T-cell (primary cell): ENCODE measurements around the gene CCN6. TPM values are rescaled to one million over a fixed set of nuclear protein-coding genes. Genes with fewer than 3 reads are reported as not detected.

Source experiments
- ATAC-seq, 4 experiments: fragments of 200-7000 bp in 3 of 4; fragments of 150-1000 bp in 1 of 4; cut with Tn5 transposase; replicated peaks in 1 of 4; 1 replicate in 3 of 4; 2 replicates in 1 of 4; pipeline ENCODE4 v1.10.0; 2021; ENCODE audit warnings: moderate library complexity in 3 of 4, mild to moderate bottlenecking in 2 of 4, moderate number of reproducible peaks in 1 of 4
- CTCF ChIA-PET, 2 donors: fragments of 300-600 bp; sonication (Branson Sonifier 250); formaldehyde crosslinking; loops; one replicate each; lab custom pipeline; 2022; ENCODE audit warnings: antibody characterized with exemption in 2 of 2; lab: Charles Lee
- POLR2A ChIA-PET, 2 donors: fragments of 300-600 bp; sonication (Branson Sonifier 250); formaldehyde crosslinking; loops; one replicate each; lab custom pipeline; 2022; ENCODE audit warnings: antibody characterized with exemption in 2 of 2; lab: Charles Lee
- DNase-seq, 35 experiments: peaks; one replicate each; pipeline versions ENCODE4 v3.0.0 to v3.0.0-alpha.2; 2013 to 2023
- H3K27ac ChIP-seq: one replicate; pipeline ENCODE4 v1.5.1; 2013; ENCODE audit warnings: low read length
- H3K27me3 ChIP-seq, 2 experiments: replicated peaks in 1 of 2; 1 replicate in 1 of 2; 2 replicates in 1 of 2; pipeline versions ENCODE4 v1.6.1 to v1.7.0; 2013; ENCODE audit warnings: low read length in 1 of 2, mixed read lengths in 1 of 2; ENCODE audit not compliant: control insufficient read depth in 2 of 2, insufficient read depth in 2 of 2; ENCODE audit errors: extremely low read depth in 1 of 2
- H3K36me3 ChIP-seq, 2 donors: 1 replicate in 1 of 2; 2 replicates in 1 of 2; pipeline versions ENCODE4 v1.6.1 to v1.7.0; 2013; ENCODE audit warnings: low read length in 1 of 2; ENCODE audit not compliant: control insufficient read depth in 2 of 2, insufficient read depth in 1 of 2; ENCODE audit errors: extremely low read depth in 1 of 2
- H3K4me1 ChIP-seq, 2 experiments: 1 replicate in 1 of 2; 2 replicates in 1 of 2; pipeline versions ENCODE4 v1.6.1 to v1.7.0; 2013; ENCODE audit warnings: low read length in 2 of 2, mixed read lengths in 1 of 2; ENCODE audit not compliant: insufficient read depth in 2 of 2, control insufficient read depth in 1 of 2; ENCODE audit errors: extremely low read depth in 1 of 2
- H3K4me3 ChIP-seq, 2 donors: 1 replicate in 1 of 2; 2 replicates in 1 of 2; pipeline versions ENCODE4 v1.5.1 to v1.7.0; 2013; ENCODE audit warnings: mild to moderate bottlenecking in 2 of 2, low read length in 1 of 2, moderate library complexity in 1 of 2; ENCODE audit not compliant: control insufficient read depth in 1 of 2; ENCODE audit errors: extremely low read depth in 1 of 2
- H3K9me3 ChIP-seq: 2 replicates; pipeline ENCODE4 v1.7.0; 2013
- H3K27ac Mint-ChIP-seq, 2 donors: one replicate each; pipeline ENCODE4 v1.8.0; 2020 to 2021; ENCODE audit warnings: mild to moderate bottlenecking in 2 of 2, mixed read lengths in 2 of 2
- H3K27me3 Mint-ChIP-seq, 2 donors: one replicate each; pipeline ENCODE4 v1.8.0; 2021 to 2022; ENCODE audit warnings: mixed read lengths in 2 of 2
- H3K36me3 Mint-ChIP-seq: one replicate; pipeline ENCODE4 v1.8.0; 2021; ENCODE audit warnings: mixed read lengths
- H3K4me1 Mint-ChIP-seq, 3 donors: one replicate each; pipeline ENCODE4 v1.8.0; 2020 to 2022; ENCODE audit warnings: mixed read lengths in 3 of 3, mild to moderate bottlenecking in 1 of 3
- H3K4me3 Mint-ChIP-seq, 3 donors: one replicate each; pipeline ENCODE4 v1.8.0; 2020 to 2022; ENCODE audit warnings: mild to moderate bottlenecking in 3 of 3, mixed read lengths in 3 of 3, moderate library complexity in 3 of 3
- H3K9me3 Mint-ChIP-seq, 3 donors: one replicate each; pipeline ENCODE4 v1.8.0; 2020 to 2022; ENCODE audit warnings: mixed read lengths in 3 of 3
- WGBS: methylation state at CpG from one replicate; pipeline ENCODE4 v1.1.5; 2013; ENCODE audit warnings: missing lambda C conversion rate; ENCODE audit not compliant: insufficient coverage; 5-methylcytosine and 5-hydroxymethylcytosine counted together
- total RNA-seq, 35 experiments: library from RNA in 6 of 35; stranded (reverse) in 6 of 35; fragments of 120-200 nt in 1 of 35; gene quantifications; one replicate each; pipeline versions ENCODE4 v1.2.1 to v1.2.4 and lab custom pipeline; 2013 to 2026

Gene CCN6
- total RNA-seq, 5 donors from 2014 or later (not counting 1 experiment from before 2014, with no cell fraction given) = not detected

DNA sequence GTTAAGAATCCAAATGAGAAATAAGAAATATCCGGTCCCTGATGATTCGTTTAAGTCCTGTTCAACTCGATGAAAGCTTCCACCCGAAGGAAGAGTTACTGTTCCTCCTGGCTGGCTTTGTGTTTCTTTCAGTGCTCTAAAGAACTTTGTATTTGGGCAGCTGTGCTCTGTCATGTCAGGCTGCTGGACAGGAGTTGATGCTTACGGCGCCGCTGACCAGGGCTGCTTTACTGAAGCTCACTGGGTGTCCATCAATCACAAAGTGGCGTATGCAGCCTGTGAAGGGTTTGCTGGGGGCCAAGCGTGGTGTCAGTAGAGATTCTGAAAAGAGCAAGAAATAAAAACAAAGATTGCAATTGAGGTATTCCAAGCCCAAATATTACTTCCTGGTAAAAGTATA is 55.4 kb downstream of the CCN6 start:
- Histone ChIP-seq H3K9me3 (no peaks in the 10 kb centered on the region), H3K27ac (no peak overlapping the region), H3K27me3 (peaks cover 0 to 6% of the 10 kb centered on the region in 2 experiments), H3K4me3 (no peak overlapping the region), H3K4me1 (no peaks in the 10 kb centered on the region), H3K36me3 (no peaks in the 10 kb centered on the region)
- Mint-ChIP-seq H3K9me3 (peaks cover 4 to 6% (median 5%) of the 10 kb centered on the region in 3 donors), H3K4me1 (no peaks in the 10 kb centered on the region), H3K36me3 (no peaks in the 10 kb centered on the region), H3K27ac (no peak overlapping the region), H3K4me3 (no peak overlapping the region), H3K27me3 (peaks cover 0 to 14% of the 10 kb centered on the region in 2 donors)
- DNase-seq = no peak
- ChIA-PET POLR2A (interaction anchor here in 1 of 2 donors (0.5 kb wide), 1 partner anchor 399 kb away, joined by 3 read pairs; no protein-coding TSS in a partner anchor), CTCF (no interaction called here)
- ATAC-seq = no peak
- WGBS = 95% methylated on average over 6 of the region's 9 CpGs

DNA sequence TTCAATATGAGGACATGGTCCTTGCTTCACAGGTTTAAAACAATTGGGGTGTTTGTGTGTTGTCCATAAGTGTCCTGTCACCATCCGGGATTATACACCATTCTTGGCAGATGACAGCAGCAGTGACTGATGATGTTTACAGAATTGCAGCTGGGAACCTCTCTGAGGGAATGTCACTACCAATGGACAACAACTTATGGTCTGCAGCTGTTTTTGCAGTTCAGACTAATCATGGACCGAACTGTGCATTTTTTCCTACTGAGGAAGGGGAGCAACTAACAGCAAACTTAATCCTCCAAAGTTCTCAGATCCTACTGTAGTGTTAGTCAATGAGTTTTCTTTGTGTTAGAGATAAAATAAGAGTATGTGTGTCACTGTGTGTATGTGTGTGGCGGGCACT is 59.5 kb downstream of the CCN6 start:
- peaks cover 3 to 16% of the 10 kb centered on the region in 2 donors for H3K27me3 Mint-ChIP-seq
- H3K27ac Mint-ChIP-seq = no peak overlapping the region
- no peaks in the 10 kb centered on the region for H3K36me3 ChIP-seq
- no peaks in the 10 kb centered on the region for H3K9me3 Mint-ChIP-seq
- DNase-seq = no peak
- peaks cover 0 to 9% of the 10 kb centered on the region in 2 experiments for H3K27me3 ChIP-seq
- H3K9me3 ChIP-seq = no peaks in the 10 kb centered on the region
- no peaks in the 10 kb centered on the region for H3K4me1 Mint-ChIP-seq
- WGBS = 100% methylated on average over 1 of the region's 3 CpGs
- POLR2A ChIA-PET = no interaction called here
- no peaks in the 10 kb centered on the region for H3K4me1 ChIP-seq
- no peak overlapping the region for H3K4me3 Mint-ChIP-seq
- H3K36me3 Mint-ChIP-seq = no peaks in the 10 kb centered on the region
- H3K27ac ChIP-seq = no peak overlapping the region
- no peak for ATAC-seq
- no peak overlapping the region for H3K4me3 ChIP-seq
- CTCF ChIA-PET = no interaction called here

DNA sequence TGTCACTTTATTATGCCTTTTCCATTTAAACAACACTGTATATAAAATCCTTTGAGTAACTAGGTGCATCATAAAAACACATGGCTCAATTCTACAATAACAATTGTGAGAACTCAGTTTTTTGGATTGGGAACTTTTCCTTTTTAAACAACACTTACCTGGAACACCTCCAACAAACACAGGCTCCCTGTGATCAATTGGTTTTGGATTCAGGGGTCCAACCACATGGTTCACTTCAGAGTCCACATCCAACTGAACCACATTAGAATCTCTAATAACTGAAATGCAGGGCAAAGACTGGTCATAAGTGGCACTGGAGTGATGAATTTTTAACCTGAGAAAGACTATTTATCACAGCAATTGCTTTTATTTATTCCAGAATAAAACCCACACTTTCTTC is 60.0 kb downstream of the CCN6 start:
- H3K36me3 Mint-ChIP-seq = no peaks in the 10 kb centered on the region
- Histone ChIP-seq H3K27ac (no peak overlapping the region), H3K4me3 (no peak overlapping the region), H3K9me3 (no peaks in the 10 kb centered on the region), H3K36me3 (no peaks in the 10 kb centered on the region), H3K27me3 (peaks cover 0 to 9% of the 10 kb centered on the region in 2 experiments), H3K4me1 (no peaks in the 10 kb centered on the region)
- peaks cover 3 to 16% of the 10 kb centered on the region in 2 donors for H3K27me3 Mint-ChIP-seq
- no peak overlapping the region for H3K27ac Mint-ChIP-seq
- ATAC-seq (no peak), DNase-seq (no peak)
- ChIA-PET POLR2A (no interaction called here), CTCF (no interaction called here)
- no peak overlapping the region for H3K4me3 Mint-ChIP-seq
- H3K9me3 Mint-ChIP-seq = no peaks in the 10 kb centered on the region
- H3K4me1 Mint-ChIP-seq = no peaks in the 10 kb centered on the region

DNA sequence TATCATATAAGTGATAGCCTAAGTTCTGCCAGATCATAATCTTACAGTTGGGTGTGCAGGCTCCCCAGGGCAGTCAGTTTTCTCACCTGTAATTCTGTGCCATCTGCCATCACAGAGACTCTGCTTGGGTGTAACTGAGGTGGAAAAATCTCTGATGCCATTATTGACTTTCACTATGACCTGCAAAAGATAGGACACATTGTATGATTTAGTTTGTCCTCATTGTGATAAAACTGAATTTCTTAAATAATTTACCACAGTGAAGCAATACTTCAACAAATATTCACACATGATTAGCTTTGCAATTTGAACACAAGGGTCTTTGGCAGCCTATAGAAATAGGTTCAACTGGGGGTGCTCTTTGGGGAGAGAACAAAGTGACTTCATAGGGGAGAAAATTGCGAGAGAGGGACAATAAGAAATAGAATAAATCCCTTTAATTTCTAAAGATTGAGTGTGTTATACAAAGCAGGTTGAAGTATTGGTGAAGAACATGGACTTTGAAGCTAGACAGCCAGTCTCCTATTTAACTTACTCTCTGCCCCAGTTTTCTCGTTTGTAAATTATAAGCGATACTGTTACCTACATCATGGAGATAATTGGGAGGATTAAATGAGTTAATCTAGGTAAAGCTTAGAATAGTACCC is 60.8 kb downstream of the CCN6 start:
- Histone ChIP-seq H3K4me3 (no peak overlapping the region), H3K4me1 (no peaks in the 10 kb centered on the region), H3K36me3 (no peaks in the 10 kb centered on the region), H3K27ac (no peak overlapping the region), H3K9me3 (no peaks in the 10 kb centered on the region), H3K27me3 (peaks cover 0 to 9% of the 10 kb centered on the region in 2 experiments)
- no peak overlapping the region for H3K4me3 Mint-ChIP-seq
- CTCF ChIA-PET = no interaction called here
- H3K36me3 Mint-ChIP-seq = no peaks in the 10 kb centered on the region
- POLR2A ChIA-PET = no interaction called here
- no peaks in the 10 kb centered on the region for H3K4me1 Mint-ChIP-seq
- ATAC-seq (no peak), DNase-seq (no peak)
- peaks cover 3 to 16% of the 10 kb centered on the region in 2 donors for H3K27me3 Mint-ChIP-seq
- no peaks in the 10 kb centered on the region for H3K9me3 Mint-ChIP-seq
- WGBS = no CpG with 5 or more reads among the region's 3 CpGs
- no peak overlapping the region for H3K27ac Mint-ChIP-seq

DNA sequence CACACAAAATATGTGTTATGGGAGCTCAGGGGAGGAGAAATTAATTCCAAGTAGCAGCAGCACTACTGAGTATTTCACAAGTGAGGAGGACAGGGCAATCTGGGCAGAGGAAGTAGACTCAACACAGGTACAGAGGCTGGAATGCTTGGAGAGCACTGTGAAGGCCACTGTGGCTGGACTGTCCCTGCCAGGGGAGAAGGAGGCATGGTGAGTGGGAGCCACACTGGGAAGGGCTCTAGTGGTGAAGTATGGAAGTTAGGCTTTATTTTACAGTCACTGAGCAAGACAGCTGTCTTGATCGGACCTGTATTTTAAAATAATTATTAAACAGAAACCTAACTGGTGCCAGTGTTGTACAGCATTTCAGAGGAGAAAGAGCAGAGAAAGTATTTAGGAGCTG is 62.3 kb downstream of the CCN6 start:
- H3K4me3 ChIP-seq = no peak overlapping the region
- no peaks in the 10 kb centered on the region for H3K4me1 Mint-ChIP-seq
- no peak overlapping the region for H3K27ac ChIP-seq
- H3K9me3 ChIP-seq = no peaks in the 10 kb centered on the region
- H3K27me3 ChIP-seq = peaks cover 0 to 6% of the 10 kb centered on the region in 2 experiments
- no peak overlapping the region for H3K4me3 Mint-ChIP-seq
- H3K27me3 Mint-ChIP-seq = peaks cover 3 to 16% of the 10 kb centered on the region in 2 donors
- DNase-seq (no peak), ATAC-seq (no peak)
- ChIA-PET POLR2A (interaction anchor here in 1 of 2 donors (0.6 kb wide), 1 partner anchor 1169 kb away, joined by 5 read pairs; no protein-coding TSS in a partner anchor), CTCF (interaction anchor here in 1 of 2 donors (1.6 kb wide), 1 partner anchor 64 kb away, joined by 3 read pairs; no protein-coding TSS in a partner anchor)
- H3K9me3 Mint-ChIP-seq = no peaks in the 10 kb centered on the region
- H3K36me3 ChIP-seq = no peaks in the 10 kb centered on the region
- no peaks in the 10 kb centered on the region for H3K4me1 ChIP-seq
- no peaks in the 10 kb centered on the region for H3K36me3 Mint-ChIP-seq
- WGBS = no CpG with 5 or more reads among the region's 1 CpG
- H3K27ac Mint-ChIP-seq = no peak overlapping the region

DNA sequence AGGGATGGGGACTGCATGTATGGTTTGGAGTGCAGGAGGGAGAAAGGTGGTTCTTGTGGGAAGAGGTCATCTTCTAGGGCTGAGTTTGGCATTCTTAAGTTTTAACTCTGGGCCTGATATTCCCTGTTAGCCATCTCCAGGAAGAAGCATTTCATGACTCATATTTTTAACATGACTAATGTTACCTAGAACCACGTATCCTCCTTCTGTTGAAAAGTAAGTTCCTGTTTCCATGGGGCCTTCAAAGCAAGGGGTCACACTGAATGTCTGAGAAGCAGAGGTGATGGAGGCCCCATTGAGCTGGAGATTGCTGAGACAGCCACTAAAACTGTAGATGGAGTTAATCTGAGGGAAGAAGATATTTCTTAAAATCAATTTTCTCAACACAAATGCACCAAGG is 63.6 kb downstream of the CCN6 start:
- Mint-ChIP-seq H3K27ac (no peak overlapping the region), H3K27me3 (peaks cover 3 to 10% of the 10 kb centered on the region in 2 donors), H3K36me3 (no peaks in the 10 kb centered on the region), H3K4me1 (no peaks in the 10 kb centered on the region), H3K4me3 (no peak overlapping the region), H3K9me3 (no peaks in the 10 kb centered on the region)
- Histone ChIP-seq H3K36me3 (no peaks in the 10 kb centered on the region), H3K4me3 (no peak overlapping the region), H3K27ac (no peak overlapping the region), H3K4me1 (no peaks in the 10 kb centered on the region), H3K27me3 (peaks cover 0 to 2% of the 10 kb centered on the region in 2 experiments), H3K9me3 (no peaks in the 10 kb centered on the region)
- ChIA-PET CTCF (no interaction called here), POLR2A (no interaction called here)
- DNase-seq = no peak
- no CpG with 5 or more reads among the region's 1 CpG for WGBS
- ATAC-seq = no peak
